ENCODE data around the gene NAXD.

- no peak for TF ChIP-seq MXI1 (conservative IDR thresholded peaks at IDR 0.05; ENCODE audit: poor library complexity, severe bottlenecking)
- TF ChIP-seq CTCF (IDR thresholded peaks at IDR 0.05; ENCODE audit: poor library complexity, severe bottlenecking) = no peak
- TF ChIP-seq EP300 (conservative IDR thresholded peaks at IDR 0.05; ENCODE audit: poor library complexity, severe bottlenecking) = no peak
- TF ChIP-seq RAD21 (conservative IDR thresholded peaks at IDR 0.05) = no peak
- TF ChIP-seq SMC3 (conservative IDR thresholded peaks at IDR 0.05; ENCODE audit: poor library complexity) = no peak
These were observed 53.7 kb downstream of the NAXD start for GRCh38 chr13:110669036-110669435.

All from neural cell (in vitro differentiated cells).